Progenitor cell of endocrine pancreas (in vitro differentiated cells): ENCODE measurements around the gene BSN. TPM values are rescaled to one million over a fixed set of nuclear protein-coding genes. Genes with fewer than 3 reads are reported as not detected.

ENCODE experiments used
- DNase-seq: peaks from one replicate; pipeline ENCODE4 v3.0.0; 2021; ENCODE audit warnings: low spot score; ENCODE audit not compliant: unreplicated experiment
- H3K27ac Mint-ChIP-seq: 2 replicates; pipeline ENCODE4 v1.8.0; 2021; ENCODE audit warnings: mild to moderate bottlenecking, moderate library complexity, mixed read lengths
- H3K27me3 Mint-ChIP-seq: 2 replicates; pipeline ENCODE4 v1.8.0; 2021; ENCODE audit warnings: mixed read lengths
- H3K36me3 Mint-ChIP-seq: 2 replicates; pipeline ENCODE4 v1.8.0; 2022; ENCODE audit warnings: mixed read lengths; ENCODE audit not compliant: insufficient read depth
- H3K4me1 Mint-ChIP-seq: 2 replicates; pipeline ENCODE4 v1.8.0; 2021; ENCODE audit warnings: low read depth, mixed read lengths
- H3K4me3 Mint-ChIP-seq: 2 replicates; pipeline ENCODE4 v1.8.0; 2021; ENCODE audit warnings: low read depth, mild to moderate bottlenecking, moderate library complexity, mixed read lengths
- H3K9me3 Mint-ChIP-seq: 2 replicates; pipeline ENCODE4 v1.8.0; 2021; ENCODE audit warnings: low read depth, mixed read lengths
- total RNA-seq: library from RNA; stranded (reverse); gene quantifications from 2 replicates; pipeline ENCODE4 v1.2.1, GENCODE V29; 2021
- TF ChIP-seq, protein P1 (sequence below): fragments of 200-600 bp; sonication (generic); IDR thresholded peaks from one replicate; pipeline ENCODE4 v1.5.0; 2021; ENCODE audit warnings: antibody characterized with exemption, mild to moderate bottlenecking; ENCODE audit not compliant: unreplicated experiment

BSN gene
- total RNA-seq, 1 donor from 2014 or later: 3.8 TPM

DNA sequence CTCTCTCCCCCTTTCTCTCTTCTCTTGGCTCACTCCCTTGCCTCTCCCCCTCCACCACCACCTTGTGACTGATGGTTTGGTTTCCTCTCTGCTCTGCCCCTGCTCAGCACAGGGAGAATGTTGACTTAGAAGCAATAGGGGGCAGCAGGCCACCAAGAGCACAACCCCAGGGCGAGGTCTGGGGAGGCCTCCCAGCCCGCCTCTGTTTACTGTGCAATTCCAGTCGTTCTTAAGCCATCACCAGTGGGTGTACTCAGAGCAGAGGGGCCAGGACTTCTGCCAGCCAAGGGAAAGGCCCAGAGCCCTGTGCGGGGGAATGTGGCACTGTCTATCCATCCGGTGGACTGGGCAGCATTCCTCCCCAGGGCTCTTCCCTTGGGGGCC lies 114.1 kb downstream of the BSN start:
- TF ChIP-seq, protein P1, sequence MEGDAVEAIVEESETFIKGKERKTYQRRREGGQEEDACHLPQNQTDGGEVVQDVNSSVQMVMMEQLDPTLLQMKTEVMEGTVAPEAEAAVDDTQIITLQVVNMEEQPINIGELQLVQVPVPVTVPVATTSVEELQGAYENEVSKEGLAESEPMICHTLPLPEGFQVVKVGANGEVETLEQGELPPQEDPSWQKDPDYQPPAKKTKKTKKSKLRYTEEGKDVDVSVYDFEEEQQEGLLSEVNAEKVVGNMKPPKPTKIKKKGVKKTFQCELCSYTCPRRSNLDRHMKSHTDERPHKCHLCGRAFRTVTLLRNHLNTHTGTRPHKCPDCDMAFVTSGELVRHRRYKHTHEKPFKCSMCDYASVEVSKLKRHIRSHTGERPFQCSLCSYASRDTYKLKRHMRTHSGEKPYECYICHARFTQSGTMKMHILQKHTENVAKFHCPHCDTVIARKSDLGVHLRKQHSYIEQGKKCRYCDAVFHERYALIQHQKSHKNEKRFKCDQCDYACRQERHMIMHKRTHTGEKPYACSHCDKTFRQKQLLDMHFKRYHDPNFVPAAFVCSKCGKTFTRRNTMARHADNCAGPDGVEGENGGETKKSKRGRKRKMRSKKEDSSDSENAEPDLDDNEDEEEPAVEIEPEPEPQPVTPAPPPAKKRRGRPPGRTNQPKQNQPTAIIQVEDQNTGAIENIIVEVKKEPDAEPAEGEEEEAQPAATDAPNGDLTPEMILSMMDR: no peak
- no peak for DNase-seq
- Mint-ChIP-seq H3K27me3 (no peaks in the 10 kb centered on the region), H3K4me3 (no peak overlapping the region), H3K9me3 (no peaks in the 10 kb centered on the region), H3K4me1 (peaks cover 20% of the 10 kb centered on the region), H3K36me3 (no peaks in the 10 kb centered on the region), H3K27ac (no peak overlapping the region)

DNA sequence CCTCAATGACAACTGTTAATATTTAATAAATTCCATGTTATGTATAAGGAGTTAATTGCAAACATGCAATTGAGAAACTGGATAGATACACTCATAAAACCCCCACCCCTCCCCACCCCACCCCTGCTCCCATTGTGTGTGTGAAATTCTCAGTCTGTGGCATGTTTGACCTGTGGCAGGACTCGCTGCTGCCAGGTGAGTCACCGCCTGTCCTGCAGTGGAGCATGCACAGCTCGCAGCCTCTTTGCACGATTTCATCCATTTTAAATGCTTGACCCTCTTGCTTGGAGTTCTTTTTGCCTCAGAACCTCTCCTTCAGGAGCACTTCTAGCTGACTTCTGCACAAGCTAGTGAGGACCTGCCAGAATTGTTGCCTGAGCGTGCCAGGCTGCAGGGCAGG lies 114.6 kb downstream of the BSN start:
- no peak for DNase-seq
- no peaks in the 10 kb centered on the region for H3K9me3 Mint-ChIP-seq
- TF ChIP-seq, protein P1: no peak
- peaks cover 20% of the 10 kb centered on the region for H3K4me1 Mint-ChIP-seq
- no peaks in the 10 kb centered on the region for H3K36me3 Mint-ChIP-seq
- no peak overlapping the region for H3K27ac Mint-ChIP-seq
- H3K27me3 Mint-ChIP-seq: no peaks in the 10 kb centered on the region
- H3K4me3 Mint-ChIP-seq: no peak overlapping the region

DNA sequence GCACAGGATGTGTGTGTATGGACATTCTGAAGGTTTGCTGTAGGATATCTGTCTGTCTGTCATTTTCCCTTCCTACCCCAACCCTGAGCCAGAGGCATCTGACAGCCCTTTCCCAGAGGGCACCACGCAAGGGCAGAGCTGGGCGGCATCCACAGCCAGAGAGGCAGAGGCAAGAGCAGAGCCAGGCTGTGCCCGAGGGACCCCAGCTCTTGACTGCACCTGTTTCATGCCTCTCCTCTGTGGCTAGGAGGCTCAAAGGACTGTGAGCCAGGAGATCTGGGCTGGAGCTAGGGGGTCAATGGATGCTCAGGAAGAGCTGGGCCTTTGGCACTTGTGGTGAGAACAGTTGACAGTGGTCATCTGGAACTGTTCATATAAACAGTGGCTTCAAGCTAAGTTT lies 115.1 kb downstream of the BSN start:
- H3K4me1 Mint-ChIP-seq: peaks cover 20% of the 10 kb centered on the region
- no peak for DNase-seq
- H3K27me3 Mint-ChIP-seq: no peaks in the 10 kb centered on the region
- TF ChIP-seq, protein P1: no peak
- no peak overlapping the region for H3K27ac Mint-ChIP-seq
- no peak overlapping the region for H3K4me3 Mint-ChIP-seq
- no peaks in the 10 kb centered on the region for H3K36me3 Mint-ChIP-seq
- H3K9me3 Mint-ChIP-seq: no peaks in the 10 kb centered on the region

DNA sequence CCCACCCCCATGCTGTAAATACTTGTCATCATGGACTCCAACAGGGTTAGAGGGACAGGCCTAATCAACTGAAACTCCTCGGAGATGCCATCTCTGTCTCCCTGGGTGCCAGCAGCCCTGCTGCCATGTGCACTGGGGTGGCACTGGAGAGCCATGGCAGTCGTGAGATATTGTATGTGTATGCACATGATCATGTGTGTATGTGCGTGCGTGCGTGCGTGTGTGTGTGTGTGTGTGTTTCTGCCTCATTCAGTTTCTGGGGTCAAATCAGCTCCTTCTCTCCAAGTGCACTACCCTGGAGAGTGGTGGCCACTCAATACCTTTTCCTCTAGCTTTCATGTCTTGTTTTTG lies 116.6 kb downstream of the BSN start:
- H3K4me3 Mint-ChIP-seq: no peak overlapping the region
- H3K27me3 Mint-ChIP-seq: no peaks in the 10 kb centered on the region
- H3K36me3 Mint-ChIP-seq: peaks cover 1% of the 10 kb centered on the region
- peaks cover 25% of the 10 kb centered on the region for H3K4me1 Mint-ChIP-seq
- H3K27ac Mint-ChIP-seq: no peak overlapping the region
- DNase-seq: no peak
- TF ChIP-seq, protein P1: no peak
- no peaks in the 10 kb centered on the region for H3K9me3 Mint-ChIP-seq

DNA sequence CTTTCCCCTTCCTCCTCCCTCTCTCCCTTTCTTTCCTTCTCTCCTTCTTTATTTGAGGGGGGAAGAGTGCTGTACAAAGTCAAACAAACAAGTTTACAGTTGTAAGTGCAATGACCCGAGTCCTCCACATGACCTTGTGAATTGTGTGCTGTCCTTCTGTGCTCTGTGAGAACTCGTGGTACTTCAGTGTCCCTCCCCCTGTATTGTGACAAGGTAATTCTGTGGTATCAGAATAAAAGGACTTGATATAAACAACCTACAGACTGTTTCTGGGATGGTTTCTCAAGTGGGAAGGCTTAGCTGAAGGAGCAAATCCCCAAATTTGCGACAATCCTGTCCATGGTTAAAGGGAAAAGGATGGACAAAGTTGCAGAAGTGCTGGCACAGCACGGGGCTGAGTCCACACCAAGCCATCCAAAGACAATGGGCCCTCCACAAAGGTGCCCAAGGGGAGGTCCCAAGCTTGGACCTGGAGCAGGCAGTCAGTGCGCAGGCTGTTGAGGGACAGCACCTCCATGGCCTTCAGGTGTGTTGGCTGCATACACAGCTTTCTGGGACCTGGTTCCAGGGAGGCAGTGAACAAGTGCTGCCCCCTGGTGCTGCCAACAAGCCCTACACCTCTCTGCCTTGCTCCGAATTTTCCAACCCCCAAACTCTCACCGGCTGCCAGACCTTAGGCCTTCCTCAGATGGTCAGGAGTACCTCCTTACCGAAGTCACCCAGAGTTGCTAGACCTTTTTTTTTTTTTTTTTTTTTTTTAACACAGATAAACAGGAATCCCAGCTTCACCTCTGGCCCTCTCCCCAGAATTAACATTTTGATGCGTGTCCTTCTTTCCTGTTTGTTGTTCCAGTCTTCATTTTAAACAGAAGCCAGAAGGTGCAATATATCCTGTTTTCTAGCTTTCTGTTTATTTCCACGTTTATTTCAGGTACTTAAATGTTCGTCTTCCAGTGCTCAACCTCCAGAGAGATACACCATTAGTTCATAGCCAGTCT lies 117.3 kb downstream of the BSN start:
- TF ChIP-seq, protein P1: peak; percentile 86
- Mint-ChIP-seq H3K36me3 (peaks cover 1% of the 10 kb centered on the region), H3K27me3 (no peaks in the 10 kb centered on the region), H3K4me1 (peaks cover 23% of the 10 kb centered on the region), H3K4me3 (peak overlapping the region; percentile 60), H3K9me3 (no peaks in the 10 kb centered on the region), H3K27ac (peak overlapping the region; percentile 91)
- DNase-seq: peak; percentile 65
